Regular cardiac myocyte (primary cell): Measurements from ENCODE around the gene PRSS56. TPM values are rescaled to one million over a fixed set of nuclear protein-coding genes. Genes with fewer than 3 reads are reported as not detected.

Experiments used
- total RNA-seq: library from RNA; depleted of rRNA; stranded (reverse); fragments of >200 nt; gene quantifications from 2 replicates; pipeline ENCODE4 v1.2.3, GENCODE V29; 2014

The PRSS56 gene
- total RNA-seq: not detected in 2 replicates

GRCh38 chr2:232519581-232520438 is at the start of gene PRSS56:
TSS of gene PRSS56 (plus strand) at chr2:232520388. CDS start at chr2:232520599, 211 bp downstream.

GRCh38 chr2:232487385-232488096 is 32.6 kb upstream of the PRSS56 start, which contains the start of gene ECEL1:
TSS of gene ECEL1 (minus strand) at chr2:232487834. CDS start at chr2:232486653, 1,181 bp downstream.

GRCh38 chr2:232525791-232526371 is 5.7 kb downstream of the PRSS56 start, which contains the start of gene CHRND:
TSS of gene CHRND (plus strand) at chr2:232526160. CDS start at chr2:232526216, 56 bp downstream.

GRCh38 chr2:232539298-232540231 is 19.4 kb downstream of the PRSS56 start, which contains the start of gene CHRNG:
TSS of gene CHRNG (plus strand) at chr2:232539692. CDS start at chr2:232539748, 56 bp downstream.

GRCh38 chr2:232550354-232551249 is 30.4 kb downstream of the PRSS56 start, which contains the start of the genes EIF4E2 and TIGD1:
TSS of gene EIF4E2 (plus strand) at chr2:232550689. CDS start at chr2:232550725, 36 bp downstream.
TSS of gene TIGD1 (minus strand) at chr2:232550557. CDS start at chr2:232549882, 675 bp downstream.

Other genes with a start within 250 kb of the PRSS56 start
- not detected in 2 replicates for gene ALPP, start 141.6 kb upstream of the PRSS56 start, total RNA-seq
- gene ALPG, start 113.5 kb upstream of the PRSS56 start, total RNA-seq: not detected in 2 replicates
- gene ALPI, start 64.2 kb upstream of the PRSS56 start, total RNA-seq: not detected in 2 replicates
- gene ECEL1, start 32.6 kb upstream of the PRSS56 start, total RNA-seq: not detected in 2 replicates
- not detected in 2 replicates for gene CHRND, start 5.8 kb downstream of the PRSS56 start, total RNA-seq
- gene CHRNG, start 19.3 kb downstream of the PRSS56 start, total RNA-seq: not detected in 2 replicates
- gene TIGD1, start 30.2 kb downstream of the PRSS56 start, total RNA-seq: 2.7 and 3.7 TPM in 2 replicates
- gene EIF4E2, start 30.3 kb downstream of the PRSS56 start, total RNA-seq: 81.5 and 158 TPM in 2 replicates
- 1.9 and 2.0 TPM in 2 replicates for gene EFHD1, start 113.2 kb downstream of the PRSS56 start, total RNA-seq
- gene GIGYF2, start 176.9 kb downstream of the PRSS56 start, total RNA-seq: 53.3 and 58.3 TPM in 2 replicates